Fibroblast of lung (primary cell): Measurements from ENCODE around the gene INTS4.

Experiments
- CTCF ChIP-seq, 2 donors: IDR thresholded peaks in 1 of 2; conservative IDR thresholded peaks in 1 of 2; 1 replicate in 1 of 2; 2 replicates in 1 of 2; pipeline ENCODE4 v1.5.1; 2011 to 2012; ENCODE audit warnings: low read length in 2 of 2, control low read depth in 1 of 2, inconsistent platforms in 1 of 2, low read depth in 1 of 2, mild to moderate bottlenecking in 1 of 2
- EZH2 ChIP-seq: IDR thresholded peaks from 2 replicates; pipeline ENCODE4 v1.5.1; 2012; ENCODE audit warnings: low read length, control low read depth, mild to moderate bottlenecking; ENCODE audit errors: missing control alignments

GRCh38 chr11:77993902-77994301 lies 566 bp downstream of the INTS4 start:
- TF ChIP-seq CTCF (conservative IDR thresholded peaks at IDR 0.05 in 1 of 2, IDR thresholded peaks at IDR 0.05 in 1 of 2; ENCODE audit: low read depth in 1 of 2, low read length in 2 of 2) (no peak), EZH2 (no peak)
